Keratinocyte (primary cell): ENCODE data around the gene DLG1. TPM values are rescaled to one million over a fixed set of nuclear protein-coding genes. Genes with fewer than 3 reads are reported as not detected.

Experiments
- DNase-seq: peaks from one replicate; pipeline ENCODE4 v3.0.0-alpha.2; 2011; ENCODE audit warnings: low read depth, missing footprints, low spot score
- FAIRE-seq: peaks from 2 replicates; lab custom pipeline; 2011; peaks lifted over from hg19 to GRCh38; lab: Jason Lieb, UNC
- H2AFZ ChIP-seq: 2 replicates; pipeline ENCODE4 v1.6.0; 2012; ENCODE audit warnings: low read length, control low read depth, inconsistent platforms; ENCODE audit not compliant: control insufficient read depth
- H3K27ac ChIP-seq: 2 replicates; pipeline ENCODE4 v1.5.1; 2011; ENCODE audit warnings: low read length; ENCODE audit not compliant: control insufficient read depth, insufficient read depth
- H3K27me3 ChIP-seq: 3 replicates; pipeline ENCODE4 v1.6.0; 2011; ENCODE audit warnings: low read length; ENCODE audit not compliant: control insufficient read depth, insufficient read depth; ENCODE audit errors: extremely low read depth
- H3K36me3 ChIP-seq, 2 experiments: 2 replicates in 1 of 2; 3 replicates in 1 of 2; pipeline ENCODE4 v1.5.1; 2011; ENCODE audit warnings: low read length in 2 of 2, mild to moderate bottlenecking in 1 of 2; ENCODE audit not compliant: control insufficient read depth in 2 of 2, insufficient read depth in 2 of 2; ENCODE audit errors: extremely low read depth in 1 of 2
- H3K4me1 ChIP-seq: 3 replicates; pipeline ENCODE4 v1.5.1; 2011; ENCODE audit warnings: low read length; ENCODE audit not compliant: control insufficient read depth, insufficient read depth; ENCODE audit errors: extremely low read depth
- H3K4me2 ChIP-seq: 3 replicates; pipeline ENCODE4 v1.6.0; 2011; ENCODE audit warnings: low read depth, low read length; ENCODE audit not compliant: control insufficient read depth, insufficient read depth; ENCODE audit errors: extremely low read depth
- H3K4me3 ChIP-seq, 3 experiments: fragments of 200-600 bp in 1 of 3; sonication (generic) in 1 of 3; 2 replicates in 2 of 3; 3 replicates in 1 of 3; pipeline ENCODE4 v1.5.1; 2011 to 2016; ENCODE audit warnings: low read length in 3 of 3, mild to moderate bottlenecking in 3 of 3, control low read depth in 2 of 3, inconsistent platforms in 1 of 3, low read depth in 1 of 3, mixed read lengths in 1 of 3, mixed run types in 1 of 3, moderate library complexity in 1 of 3; ENCODE audit not compliant: control insufficient read depth in 2 of 3, insufficient read depth in 2 of 3; ENCODE audit errors: extremely low read depth in 1 of 3
- H3K79me2 ChIP-seq: 2 replicates; pipeline ENCODE4 v1.6.0; 2012; ENCODE audit warnings: low read length; ENCODE audit not compliant: control insufficient read depth, insufficient read depth
- H3K9ac ChIP-seq: 3 replicates; pipeline ENCODE4 v1.6.0; 2011; ENCODE audit warnings: low read length; ENCODE audit not compliant: control insufficient read depth, insufficient read depth; ENCODE audit errors: extremely low read depth
- H3K9me1 ChIP-seq: 3 replicates; pipeline ENCODE4 v1.6.0; 2011; ENCODE audit warnings: low read length; ENCODE audit not compliant: control insufficient read depth, insufficient read depth; ENCODE audit errors: extremely low read depth
- H3K9me3 ChIP-seq: 2 replicates; pipeline ENCODE4 v1.5.1; 2012; ENCODE audit warnings: low read depth, low read length; ENCODE audit not compliant: control insufficient read depth
- H4K20me1 ChIP-seq: 3 replicates; pipeline ENCODE4 v1.6.0; 2011; ENCODE audit warnings: low read length; ENCODE audit not compliant: control insufficient read depth, insufficient read depth; ENCODE audit errors: extremely low read depth
- CTCF ChIP-seq, 3 experiments: IDR thresholded peaks in 1 of 3; conservative IDR thresholded peaks in 1 of 3; optimal IDR thresholded peaks in 1 of 3; 2 replicates in 2 of 3; 3 replicates in 1 of 3; pipeline versions ENCODE3 to v1.5.1; 2011; ENCODE audit warnings: low read length in 3 of 3, mild to moderate bottlenecking in 3 of 3, moderate library complexity in 2 of 3, control low read depth in 1 of 3, inconsistent platforms in 1 of 3; ENCODE audit not compliant: insufficient read depth in 2 of 3; ENCODE audit errors: extremely low read depth in 1 of 3
- EZH2 ChIP-seq: IDR thresholded peaks from one replicate; pipeline ENCODE4 v1.6.1; 2012; ENCODE audit warnings: inconsistent platforms, mild to moderate bottlenecking, low read length, moderate library complexity
- dilution Hi-C: fragments of 300-500 bp; cut with MboI; formaldehyde crosslinking; loops from one replicate; pipeline ENCODE4 v1.7.0; 2020; ENCODE audit warnings: low sequenced_read_pairs; ENCODE audit not compliant: extremely low pct_ligation_motif_present
- polyA plus RNA-seq, 5 experiments: library from polyadenylated mRNA; depleted of rRNA in 3 of 5; stranded (reverse) in 3 of 5; stranded (forward) in 1 of 5; unstranded in 1 of 5; fragments of >200 nt; gene quantifications; 1 replicate in 1 of 5; 2 replicates in 3 of 5; 3 replicates in 1 of 5; pipeline versions ENCODE4 v1.2.1 to v1.2.3, GENCODE V29; 2011 to 2012; ENCODE audit warnings: missing spikeins in 2 of 5, low read depth in 1 of 5, low replicate concordance in 1 of 5

Gene DLG1
- polyA plus RNA-seq, 1 donor (not counting 4 experiments of a cell fraction or from before 2014, with no cell fraction given) = 139 TPM

- H3K27me3 ChIP-seq = no peaks in the 10 kb centered on the region
- H3K4me1 ChIP-seq = peaks cover 2% of the 10 kb centered on the region
- H4K20me1 ChIP-seq = peaks cover 25% of the 10 kb centered on the region
- H3K79me2 ChIP-seq = peaks cover 97% of the 10 kb centered on the region
- no peak overlapping the region for H3K27ac ChIP-seq
- TF ChIP-seq CTCF (optimal IDR thresholded peaks at IDR 0.05 in 1 of 3, IDR thresholded peaks at IDR 0.05 in 1 of 3, conservative IDR thresholded peaks at IDR 0.05 in 1 of 3; ENCODE audit: extremely low read depth in 1 of 3, insufficient read depth in 2 of 3, low read length in 3 of 3) (no peak), EZH2 (no peak)
- H2AFZ ChIP-seq = no peak overlapping the region
- H3K36me3 ChIP-seq = peaks cover 2 to 3% of the 10 kb centered on the region in 2 experiments
- dilution Hi-C loops = no loop called here
- H3K9ac ChIP-seq = no peak overlapping the region
- no peak overlapping the region for H3K4me2 ChIP-seq
- DNase-seq (no peak), FAIRE-seq (no peak)
- H3K9me1 ChIP-seq = no peaks in the 10 kb centered on the region
- H3K4me3 ChIP-seq = no peak overlapping the region
- H3K9me3 ChIP-seq = no peaks in the 10 kb centered on the region
Observed at GRCh38 chr3:197197334-197197733, 101.1 kb downstream of the DLG1 start.

- no peaks in the 10 kb centered on the region for H3K27me3 ChIP-seq
- H3K79me2 ChIP-seq = peaks cover 96% of the 10 kb centered on the region
- FAIRE-seq (peak; percentile 59), DNase-seq (no peak)
- H3K9me1 ChIP-seq = no peaks in the 10 kb centered on the region
- peaks cover 2% of the 10 kb centered on the region for H3K4me1 ChIP-seq
- dilution Hi-C loops = no loop called here
- no peak overlapping the region for H3K4me3 ChIP-seq
- H4K20me1 ChIP-seq = peaks cover 16% of the 10 kb centered on the region
- TF ChIP-seq EZH2 (no peak), CTCF (optimal IDR thresholded peaks at IDR 0.05 in 1 of 3, IDR thresholded peaks at IDR 0.05 in 1 of 3, conservative IDR thresholded peaks at IDR 0.05 in 1 of 3; ENCODE audit: extremely low read depth in 1 of 3, insufficient read depth in 2 of 3, low read length in 3 of 3) (no peak)
- no peak overlapping the region for H3K9ac ChIP-seq
- H3K4me2 ChIP-seq = no peak overlapping the region
- H3K27ac ChIP-seq = no peak overlapping the region
- H3K36me3 ChIP-seq = peaks cover 2 to 7% of the 10 kb centered on the region in 2 experiments
- no peak overlapping the region for H2AFZ ChIP-seq
- H3K9me3 ChIP-seq = no peaks in the 10 kb centered on the region
Observed at GRCh38 chr3:197196192-197196591, 102.2 kb downstream of the DLG1 start.
